OCI-LY1 (cell line): ENCODE data around the gene UGT1A9.

Experiments
- EZH2 ChIP-seq: fragments of 200-600 bp; sonication (generic), shearing (Covaris generic); IDR thresholded peaks from 2 replicates; pipeline ENCODE4 v1.8.0; 2017; ENCODE audit warnings: borderline replicate concordance, mixed run types, mild to moderate bottlenecking, antibody characterized with exemption, low read length, moderate library complexity, mixed read lengths
- TF ChIP-seq, protein P1 (sequence below): fragments of 200-600 bp; sonication (generic), shearing (Covaris generic); IDR thresholded peaks from 2 replicates; pipeline ENCODE4 v1.5.1; 2017; ENCODE audit warnings: mild to moderate bottlenecking, antibody characterized with exemption, low read length, moderate library complexity, mixed read lengths

DNA sequence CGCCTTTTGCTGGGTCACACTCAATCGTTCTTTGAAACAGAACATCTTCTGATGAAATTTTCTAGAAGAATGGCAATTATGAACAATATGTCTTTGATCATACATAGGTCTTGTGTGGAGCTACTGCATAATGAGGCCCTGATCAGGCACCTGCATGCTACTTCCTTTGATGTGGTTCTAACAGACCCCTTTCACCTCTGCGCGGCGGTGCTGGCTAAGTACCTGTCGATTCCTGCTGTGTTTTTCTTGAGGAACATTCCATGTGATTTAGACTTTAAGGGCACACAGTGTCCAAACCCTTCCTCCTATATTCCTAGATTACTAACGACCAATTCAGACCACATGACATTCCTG, 41.5 kb downstream of the UGT1A9 start:
- TF ChIP-seq, protein P1, sequence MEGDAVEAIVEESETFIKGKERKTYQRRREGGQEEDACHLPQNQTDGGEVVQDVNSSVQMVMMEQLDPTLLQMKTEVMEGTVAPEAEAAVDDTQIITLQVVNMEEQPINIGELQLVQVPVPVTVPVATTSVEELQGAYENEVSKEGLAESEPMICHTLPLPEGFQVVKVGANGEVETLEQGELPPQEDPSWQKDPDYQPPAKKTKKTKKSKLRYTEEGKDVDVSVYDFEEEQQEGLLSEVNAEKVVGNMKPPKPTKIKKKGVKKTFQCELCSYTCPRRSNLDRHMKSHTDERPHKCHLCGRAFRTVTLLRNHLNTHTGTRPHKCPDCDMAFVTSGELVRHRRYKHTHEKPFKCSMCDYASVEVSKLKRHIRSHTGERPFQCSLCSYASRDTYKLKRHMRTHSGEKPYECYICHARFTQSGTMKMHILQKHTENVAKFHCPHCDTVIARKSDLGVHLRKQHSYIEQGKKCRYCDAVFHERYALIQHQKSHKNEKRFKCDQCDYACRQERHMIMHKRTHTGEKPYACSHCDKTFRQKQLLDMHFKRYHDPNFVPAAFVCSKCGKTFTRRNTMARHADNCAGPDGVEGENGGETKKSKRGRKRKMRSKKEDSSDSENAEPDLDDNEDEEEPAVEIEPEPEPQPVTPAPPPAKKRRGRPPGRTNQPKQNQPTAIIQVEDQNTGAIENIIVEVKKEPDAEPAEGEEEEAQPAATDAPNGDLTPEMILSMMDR: no peak
- no peak for TF ChIP-seq EZH2
